Keratinocyte (primary cell): ENCODE data around the gene EEF2K. TPM values are rescaled to one million over a fixed set of nuclear protein-coding genes. Genes with fewer than 3 reads are reported as not detected.

Experiments
- DNase-seq: peaks from one replicate; pipeline ENCODE4 v3.0.0-alpha.2; 2011; ENCODE audit warnings: low read depth, missing footprints, low spot score
- FAIRE-seq: peaks from 2 replicates; lab custom pipeline; 2011; peaks lifted over from hg19 to GRCh38; lab: Jason Lieb, UNC
- H2AFZ ChIP-seq: 2 replicates; pipeline ENCODE4 v1.6.0; 2012; ENCODE audit warnings: low read length, control low read depth, inconsistent platforms; ENCODE audit not compliant: control insufficient read depth
- H3K27ac ChIP-seq: 2 replicates; pipeline ENCODE4 v1.5.1; 2011; ENCODE audit warnings: low read length; ENCODE audit not compliant: control insufficient read depth, insufficient read depth
- H3K27me3 ChIP-seq: 3 replicates; pipeline ENCODE4 v1.6.0; 2011; ENCODE audit warnings: low read length; ENCODE audit not compliant: control insufficient read depth, insufficient read depth; ENCODE audit errors: extremely low read depth
- H3K36me3 ChIP-seq, 2 experiments: 2 replicates in 1 of 2; 3 replicates in 1 of 2; pipeline ENCODE4 v1.5.1; 2011; ENCODE audit warnings: low read length in 2 of 2, mild to moderate bottlenecking in 1 of 2; ENCODE audit not compliant: control insufficient read depth in 2 of 2, insufficient read depth in 2 of 2; ENCODE audit errors: extremely low read depth in 1 of 2
- H3K4me1 ChIP-seq: 3 replicates; pipeline ENCODE4 v1.5.1; 2011; ENCODE audit warnings: low read length; ENCODE audit not compliant: control insufficient read depth, insufficient read depth; ENCODE audit errors: extremely low read depth
- H3K4me2 ChIP-seq: 3 replicates; pipeline ENCODE4 v1.6.0; 2011; ENCODE audit warnings: low read depth, low read length; ENCODE audit not compliant: control insufficient read depth, insufficient read depth; ENCODE audit errors: extremely low read depth
- H3K4me3 ChIP-seq, 3 experiments: fragments of 200-600 bp in 1 of 3; sonication (generic) in 1 of 3; 2 replicates in 2 of 3; 3 replicates in 1 of 3; pipeline ENCODE4 v1.5.1; 2011 to 2016; ENCODE audit warnings: low read length in 3 of 3, mild to moderate bottlenecking in 3 of 3, control low read depth in 2 of 3, inconsistent platforms in 1 of 3, low read depth in 1 of 3, mixed read lengths in 1 of 3, mixed run types in 1 of 3, moderate library complexity in 1 of 3; ENCODE audit not compliant: control insufficient read depth in 2 of 3, insufficient read depth in 2 of 3; ENCODE audit errors: extremely low read depth in 1 of 3
- H3K79me2 ChIP-seq: 2 replicates; pipeline ENCODE4 v1.6.0; 2012; ENCODE audit warnings: low read length; ENCODE audit not compliant: control insufficient read depth, insufficient read depth
- H3K9ac ChIP-seq: 3 replicates; pipeline ENCODE4 v1.6.0; 2011; ENCODE audit warnings: low read length; ENCODE audit not compliant: control insufficient read depth, insufficient read depth; ENCODE audit errors: extremely low read depth
- H3K9me1 ChIP-seq: 3 replicates; pipeline ENCODE4 v1.6.0; 2011; ENCODE audit warnings: low read length; ENCODE audit not compliant: control insufficient read depth, insufficient read depth; ENCODE audit errors: extremely low read depth
- H3K9me3 ChIP-seq: 2 replicates; pipeline ENCODE4 v1.5.1; 2012; ENCODE audit warnings: low read depth, low read length; ENCODE audit not compliant: control insufficient read depth
- H4K20me1 ChIP-seq: 3 replicates; pipeline ENCODE4 v1.6.0; 2011; ENCODE audit warnings: low read length; ENCODE audit not compliant: control insufficient read depth, insufficient read depth; ENCODE audit errors: extremely low read depth
- CTCF ChIP-seq, 3 experiments: IDR thresholded peaks in 1 of 3; conservative IDR thresholded peaks in 1 of 3; optimal IDR thresholded peaks in 1 of 3; 2 replicates in 2 of 3; 3 replicates in 1 of 3; pipeline versions ENCODE3 to v1.5.1; 2011; ENCODE audit warnings: low read length in 3 of 3, mild to moderate bottlenecking in 3 of 3, moderate library complexity in 2 of 3, control low read depth in 1 of 3, inconsistent platforms in 1 of 3; ENCODE audit not compliant: insufficient read depth in 2 of 3; ENCODE audit errors: extremely low read depth in 1 of 3
- EZH2 ChIP-seq: IDR thresholded peaks from one replicate; pipeline ENCODE4 v1.6.1; 2012; ENCODE audit warnings: inconsistent platforms, mild to moderate bottlenecking, low read length, moderate library complexity
- dilution Hi-C: fragments of 300-500 bp; cut with MboI; formaldehyde crosslinking; loops from one replicate; pipeline ENCODE4 v1.7.0; 2020; ENCODE audit warnings: low sequenced_read_pairs; ENCODE audit not compliant: extremely low pct_ligation_motif_present
- polyA plus RNA-seq, 5 experiments: library from polyadenylated mRNA; depleted of rRNA in 3 of 5; stranded (reverse) in 3 of 5; stranded (forward) in 1 of 5; unstranded in 1 of 5; fragments of >200 nt; gene quantifications; 1 replicate in 1 of 5; 2 replicates in 3 of 5; 3 replicates in 1 of 5; pipeline versions ENCODE4 v1.2.1 to v1.2.3, GENCODE V29; 2011 to 2012; ENCODE audit warnings: missing spikeins in 2 of 5, low read depth in 1 of 5, low replicate concordance in 1 of 5

The EEF2K gene
- polyA plus RNA-seq, 1 donor (not counting 4 experiments of a cell fraction or from before 2014, with no cell fraction given): 7.3 TPM

GRCh38 chr16:22198547-22199293 lies 7.4 kb upstream of the EEF2K start:
- peaks cover 15% of the 10 kb centered on the region for H3K4me1 ChIP-seq
- H3K9me3 ChIP-seq: no peaks in the 10 kb centered on the region
- DNase-seq (no peak), FAIRE-seq (no peak)
- H3K9ac ChIP-seq: peak overlapping the region; percentile 80
- no peaks in the 10 kb centered on the region for H3K9me1 ChIP-seq
- TF ChIP-seq CTCF (optimal IDR thresholded peaks at IDR 0.05 in 1 of 3, IDR thresholded peaks at IDR 0.05 in 1 of 3, conservative IDR thresholded peaks at IDR 0.05 in 1 of 3; ENCODE audit: extremely low read depth in 1 of 3, insufficient read depth in 2 of 3, low read length in 3 of 3): peak in 1 of 3 experiments; percentile 44
- TF ChIP-seq EZH2: no peak
- no peaks in the 10 kb centered on the region for H3K79me2 ChIP-seq
- H2AFZ ChIP-seq: peak overlapping the region; percentile 66
- peak overlapping the region; percentile 91 for H3K27ac ChIP-seq
- dilution Hi-C loops: no loop called here
- H3K4me3 ChIP-seq: no peak overlapping the region
- no peaks in the 10 kb centered on the region for H3K27me3 ChIP-seq
- peak overlapping the region; percentile 82 for H3K4me2 ChIP-seq
- H3K36me3 ChIP-seq: no peaks in the 10 kb centered on the region
- H4K20me1 ChIP-seq: no peaks in the 10 kb centered on the region

- TF ChIP-seq EZH2: no peak
- no peak for TF ChIP-seq CTCF (optimal IDR thresholded peaks at IDR 0.05 in 1 of 3, IDR thresholded peaks at IDR 0.05 in 1 of 3, conservative IDR thresholded peaks at IDR 0.05 in 1 of 3; ENCODE audit: extremely low read depth in 1 of 3, insufficient read depth in 2 of 3, low read length in 3 of 3)
- no peaks in the 10 kb centered on the region for H3K27me3 ChIP-seq
- no peaks in the 10 kb centered on the region for H3K9me3 ChIP-seq
- peaks cover 8% of the 10 kb centered on the region for H3K79me2 ChIP-seq
- H3K36me3 ChIP-seq: no peaks in the 10 kb centered on the region
- no peak overlapping the region for H3K4me2 ChIP-seq
- H3K4me1 ChIP-seq: peaks cover 26% of the 10 kb centered on the region
- FAIRE-seq (no peak), DNase-seq (no peak)
- no peak overlapping the region for H3K4me3 ChIP-seq
- no peaks in the 10 kb centered on the region for H3K9me1 ChIP-seq
- dilution Hi-C loops: no loop called here
- H4K20me1 ChIP-seq: no peaks in the 10 kb centered on the region
- no peak overlapping the region for H2AFZ ChIP-seq
- H3K9ac ChIP-seq: no peak overlapping the region
- H3K27ac ChIP-seq: peak overlapping the region; percentile 8
These were observed 3.8 kb upstream of the EEF2K start for GRCh38 chr16:22202261-22202637.
